ENCODE data around the gene CCNDBP1.

- TF ChIP-seq CTCF (IDR thresholded peaks at IDR 0.05; ENCODE audit: borderline replicate concordance, extremely low read depth, low read length, poor library complexity, severe bottlenecking) (no peak), EZH2 (IDR thresholded peaks at IDR 0.05; ENCODE audit: borderline replicate concordance, low read depth, low read length, severe bottlenecking) (no peak)
Measured at GRCh38 chr15:43210172-43210745, 25.1 kb downstream of the CCNDBP1 start.

Measured in DND-41 (cell line).